Measurements from ENCODE around the gene DHDDS. TPM values are rescaled to one million over a fixed set of nuclear protein-coding genes. Genes with fewer than 3 reads are reported as not detected.

Gene DHDDS
- total RNA-seq, 2 experiments from 2014 or later, result 26.3 to 26.8 TPM

GRCh38 chr1:26449868-26450267, 17.7 kb downstream of the DHDDS start:
- ATAC-seq (ENCODE audit: poor library complexity) (no peak), DNase-seq (no peak)
- H3K27ac Mint-ChIP-seq, result no peak overlapping the region
- no peak for TF ChIP-seq CTCF (IDR thresholded peaks at IDR 0.05)
- ChIA-PET CTCF (interaction anchor here (2.3 kb wide), 1 partner anchor 33 kb away, joined by 5 read pairs; no protein-coding TSS in a partner anchor), POLR2A (interaction anchor here (0.7 kb wide), 1 partner anchor 20 kb away, joined by 3 read pairs; no protein-coding TSS in a partner anchor)
- no peaks in the 10 kb centered on the region for H3K9me3 Mint-ChIP-seq
- Histone ChIP-seq H3K27ac (ENCODE audit: low read depth in 1 of 2, low read length in 2 of 2) (no peak overlapping the region), H3K27me3 (ENCODE audit: control insufficient read depth in 1 of 2, insufficient read depth in 2 of 2, low read length in 2 of 2) (no peaks in the 10 kb centered on the region), H3K36me3 (ENCODE audit: insufficient read depth, low read length) (peaks cover 56% of the 10 kb centered on the region), H3K9me3 (ENCODE audit: control insufficient read depth in 1 of 2, insufficient read depth in 1 of 2, low read length in 2 of 2) (no peaks in the 10 kb centered on the region), H3K4me3 (ENCODE audit: low read length) (no peak overlapping the region), H3K4me1 (ENCODE audit: insufficient read depth, low read length) (no peaks in the 10 kb centered on the region)
- H3K4me1 Mint-ChIP-seq (ENCODE audit: low read depth), result no peaks in the 10 kb centered on the region
- intact Hi-C loops (cut with DNase I, micrococcal nuclease), result no loop called here
- no peak overlapping the region for H3K4me3 Mint-ChIP-seq
- H3K27me3 Mint-ChIP-seq, result no peaks in the 10 kb centered on the region
- H3K36me3 Mint-ChIP-seq (ENCODE audit: low read depth), result peaks cover 77% of the 10 kb centered on the region

GRCh38 chr1:26450908-26451307, 18.8 kb downstream of the DHDDS start:
- H3K4me3 Mint-ChIP-seq, result no peak overlapping the region
- Histone ChIP-seq H3K27ac (ENCODE audit: low read depth in 1 of 2, low read length in 2 of 2) (no peak overlapping the region), H3K4me1 (ENCODE audit: insufficient read depth, low read length) (no peaks in the 10 kb centered on the region), H3K27me3 (ENCODE audit: control insufficient read depth in 1 of 2, insufficient read depth in 2 of 2, low read length in 2 of 2) (no peaks in the 10 kb centered on the region), H3K36me3 (ENCODE audit: insufficient read depth, low read length) (peaks cover 55% of the 10 kb centered on the region), H3K9me3 (ENCODE audit: control insufficient read depth in 1 of 2, insufficient read depth in 1 of 2, low read length in 2 of 2) (no peaks in the 10 kb centered on the region), H3K4me3 (ENCODE audit: low read length) (no peak overlapping the region)
- H3K36me3 Mint-ChIP-seq (ENCODE audit: low read depth), result peaks cover 81% of the 10 kb centered on the region
- H3K27ac Mint-ChIP-seq, result no peak overlapping the region
- ATAC-seq (ENCODE audit: poor library complexity) (no peak), DNase-seq (no peak)
- H3K9me3 Mint-ChIP-seq, result no peaks in the 10 kb centered on the region
- ChIA-PET CTCF (interaction anchor here (2.3 kb wide), 1 partner anchor 34 kb away, joined by 5 read pairs; no protein-coding TSS in a partner anchor), POLR2A (no interaction called here)
- intact Hi-C loops (cut with DNase I, micrococcal nuclease), result no loop called here
- H3K4me1 Mint-ChIP-seq (ENCODE audit: low read depth), result no peaks in the 10 kb centered on the region
- TF ChIP-seq CTCF (IDR thresholded peaks at IDR 0.05), result no peak
- no peaks in the 10 kb centered on the region for H3K27me3 Mint-ChIP-seq

- no peak for TF ChIP-seq CTCF (IDR thresholded peaks at IDR 0.05)
- Histone ChIP-seq H3K27me3 (ENCODE audit: control insufficient read depth in 1 of 2, insufficient read depth in 2 of 2, low read length in 2 of 2) (no peaks in the 10 kb centered on the region), H3K9me3 (ENCODE audit: control insufficient read depth in 1 of 2, insufficient read depth in 1 of 2, low read length in 2 of 2) (no peaks in the 10 kb centered on the region), H3K36me3 (ENCODE audit: insufficient read depth, low read length) (peaks cover 48% of the 10 kb centered on the region), H3K4me3 (ENCODE audit: low read length) (no peak overlapping the region), H3K4me1 (ENCODE audit: insufficient read depth, low read length) (no peaks in the 10 kb centered on the region), H3K27ac (ENCODE audit: low read depth in 1 of 2, low read length in 2 of 2) (no peak overlapping the region)
- intact Hi-C loops (cut with DNase I, micrococcal nuclease), result no loop called here
- ATAC-seq (ENCODE audit: poor library complexity) (no peak), DNase-seq (no peak)
- H3K27ac Mint-ChIP-seq, result no peak overlapping the region
- CTCF ChIA-PET, result no interaction called here
- no peaks in the 10 kb centered on the region for H3K27me3 Mint-ChIP-seq
- no peaks in the 10 kb centered on the region for H3K9me3 Mint-ChIP-seq
- POLR2A ChIA-PET, result interaction anchor here (1.1 kb wide), 1 partner anchor 19 kb away, joined by 3 read pairs; no protein-coding TSS in a partner anchor
- peaks cover 75% of the 10 kb centered on the region for H3K36me3 Mint-ChIP-seq (ENCODE audit: low read depth)
- H3K4me3 Mint-ChIP-seq, result no peak overlapping the region
- no peaks in the 10 kb centered on the region for H3K4me1 Mint-ChIP-seq (ENCODE audit: low read depth)
These were observed 20.5 kb downstream of the DHDDS start for GRCh38 chr1:26452459-26453183.
